SK-N-SH (cell line): ENCODE results near the gene PCDH20. TPM values are rescaled to one million over a fixed set of nuclear protein-coding genes. Genes with fewer than 3 reads are reported as not detected.
A peak's percentile ranks its signal among the peaks of the same experiment; 100 is the strongest.

Experiments
- CTCF ChIA-PET: fragments of 300-600, 350-600 bp; formaldehyde crosslinking; extraction: SDS; loops from one replicate; lab custom pipeline; 2021; lab: Yijun Ruan, JAX
- POLR2A ChIA-PET: fragments of 350-600 bp; sonication (Branson Sonifier 250); formaldehyde crosslinking; extraction: SDS; loops from one replicate; lab custom pipeline; 2020; ENCODE audit warnings: antibody characterized with exemption, inconsistent platforms; lab: Yijun Ruan, JAX
- DNase-seq: peaks from one replicate; pipeline ENCODE4 v3.0.0; 2012
- H2AFZ ChIP-seq: fragments of 200-600 bp; sonication (generic); 2 replicates; pipeline ENCODE4 v1.8.1; 2016; ENCODE audit warnings: antibody characterized with exemption, mild to moderate bottlenecking, low read depth
- H3F3A ChIP-seq: fragments of 200-600 bp; sonication (generic); replicated peaks from 2 replicates; pipeline ENCODE3; 2016; ENCODE audit warnings: antibody characterized with exemption, mild to moderate bottlenecking; ENCODE audit not compliant: insufficient read depth
- H3K27ac ChIP-seq, 2 experiments: fragments of 200-500 bp in 1 of 2; fragments of 200-600 bp in 1 of 2; sonication (Bioruptor generic) in 1 of 2; sonication (generic), shearing (Covaris generic) in 1 of 2; 2 replicates each; pipeline versions ENCODE4 v1.5.1 to v1.6.1; 2014 to 2016; ENCODE audit warnings: low read depth in 2 of 2, inconsistent platforms in 1 of 2, low read length in 1 of 2, mild to moderate bottlenecking in 1 of 2, mixed read lengths in 1 of 2
- H3K27me3 ChIP-seq: fragments of 200-600 bp; sonication (generic), shearing (Covaris generic); 2 replicates; pipeline ENCODE4 v1.6.1; 2016; ENCODE audit warnings: mixed run types; ENCODE audit not compliant: insufficient read depth
- H3K36me3 ChIP-seq, 2 experiments: fragments of 200-500 bp in 1 of 2; fragments of 200-600 bp in 1 of 2; sonication (Bioruptor generic) in 1 of 2; sonication (generic) in 1 of 2; replicated peaks in 1 of 2; 2 replicates each; pipeline versions ENCODE3 to v1.5.1; 2014 to 2016; ENCODE audit warnings: low read length in 1 of 2, mild to moderate bottlenecking in 1 of 2; ENCODE audit not compliant: insufficient read depth in 2 of 2, control insufficient read depth in 1 of 2
- H3K4me1 ChIP-seq, 2 experiments: fragments of 200-500 bp in 1 of 2; fragments of 200-600 bp in 1 of 2; sonication (Bioruptor generic) in 1 of 2; sonication (generic), shearing (Covaris generic) in 1 of 2; 2 replicates each; pipeline versions ENCODE4 v1.5.1 to v1.6.1; 2014 to 2016; ENCODE audit warnings: low read depth in 1 of 2, low read length in 1 of 2, mixed run types in 1 of 2; ENCODE audit not compliant: insufficient read depth in 2 of 2, control insufficient read depth in 1 of 2
- H3K4me2 ChIP-seq: fragments of 200-600 bp; sonication (generic), shearing (Covaris generic); 2 replicates; pipeline ENCODE4 v1.6.1; 2017; ENCODE audit warnings: mixed run types
- H3K4me3 ChIP-seq, 2 experiments: fragments of 200-500 bp in 1 of 2; fragments of 200-600 bp in 1 of 2; sonication (Bioruptor generic) in 1 of 2; sonication (generic), shearing (Covaris generic) in 1 of 2; 2 replicates each; pipeline versions ENCODE4 v1.5.1 to v1.8.1; 2014 to 2016; ENCODE audit warnings: low read depth in 2 of 2, inconsistent platforms in 1 of 2, low read length in 1 of 2, mild to moderate bottlenecking in 1 of 2, mixed read lengths in 1 of 2, moderate library complexity in 1 of 2
- H3K79me2 ChIP-seq: fragments of 200-600 bp; sonication (generic); 2 replicates; pipeline ENCODE4 v1.8.1; 2017; ENCODE audit warnings: mild to moderate bottlenecking; ENCODE audit not compliant: insufficient read depth
- H3K9ac ChIP-seq: fragments of 200-600 bp; sonication (generic); 2 replicates; pipeline ENCODE4 v1.6.1; 2017; ENCODE audit warnings: mixed run types
- H3K9me2 ChIP-seq: fragments of 200-600 bp; sonication (generic); 2 replicates; pipeline ENCODE4 v1.6.1; 2017; ENCODE audit warnings: mixed run types
- H3K9me3 ChIP-seq: fragments of 200-600 bp; sonication (generic); 2 replicates; pipeline ENCODE4 v1.6.1; 2017; ENCODE audit warnings: mixed run types, mild to moderate bottlenecking, moderate library complexity
- H4K20me1 ChIP-seq: fragments of 200-600 bp; sonication (generic); 2 replicates; pipeline ENCODE4 v1.6.1; 2017; ENCODE audit warnings: mild to moderate bottlenecking, mixed run types; ENCODE audit not compliant: insufficient read depth
- CHD2 ChIP-seq: fragments of 150-350 bp; IDR thresholded peaks from 2 replicates; pipeline ENCODE4 v1.6.1; 2018; ENCODE audit warnings: low read length; ENCODE audit not compliant: partially characterized antibody
- ELF1 ChIP-seq: IDR thresholded peaks from 2 replicates; pipeline ENCODE4 v1.4.0; 2012
- EP300 ChIP-seq, 2 experiments: IDR thresholded peaks; 2 replicates each; pipeline versions ENCODE4 v1.4.0 to v1.6.1; 2012; ENCODE audit warnings: borderline replicate concordance in 1 of 2, low read depth in 1 of 2, low read length in 1 of 2
- FOSL2 ChIP-seq: IDR thresholded peaks from 2 replicates; pipeline ENCODE4 v1.4.0; 2012; ENCODE audit warnings: low read depth, mild to moderate bottlenecking, moderate library complexity, borderline replicate concordance
- FOXM1 ChIP-seq: IDR thresholded peaks from 2 replicates; pipeline ENCODE4 v1.4.0; 2012; ENCODE audit warnings: low read depth, mild to moderate bottlenecking
- JUND ChIP-seq: IDR thresholded peaks from 2 replicates; pipeline ENCODE4 v1.4.0; 2012
- MEF2A ChIP-seq: IDR thresholded peaks from 2 replicates; pipeline ENCODE4 v1.4.0; 2012; ENCODE audit warnings: low read depth, borderline replicate concordance
- MXI1 ChIP-seq: IDR thresholded peaks from 2 replicates; pipeline ENCODE4 v1.6.1; 2012; ENCODE audit warnings: mild to moderate bottlenecking, low read depth, low read length, improper control_type of control experiment
- NFIC ChIP-seq: IDR thresholded peaks from 2 replicates; pipeline ENCODE4 v1.4.0; 2012; ENCODE audit warnings: borderline replicate concordance
- POLR2AphosphoS5 ChIP-seq: IDR thresholded peaks from 2 replicates; pipeline ENCODE4 v1.6.1; 2012; ENCODE audit warnings: low read depth, low read length
- RAD21 ChIP-seq: IDR thresholded peaks from 2 replicates; pipeline ENCODE4 v1.6.1; 2012; ENCODE audit warnings: mild to moderate bottlenecking, low read length
- RFX5 ChIP-seq: IDR thresholded peaks from 2 replicates; pipeline ENCODE4 v1.6.1; 2012; ENCODE audit warnings: mild to moderate bottlenecking, improper control_type of control experiment, low read length
- RXRA ChIP-seq: IDR thresholded peaks from 2 replicates; pipeline ENCODE4 v1.4.0; 2012; ENCODE audit warnings: low read depth, mild to moderate bottlenecking, borderline replicate concordance
- SIN3A ChIP-seq: IDR thresholded peaks from 2 replicates; pipeline ENCODE4 v1.6.1; 2012; ENCODE audit warnings: low read depth, mild to moderate bottlenecking, low read length, moderate library complexity, borderline replicate concordance
- SMC3 ChIP-seq: IDR thresholded peaks from 2 replicates; pipeline ENCODE4 v1.6.1; 2012; ENCODE audit warnings: low read depth, low read length, improper control_type of control experiment
- TEAD4 ChIP-seq: IDR thresholded peaks from 2 replicates; pipeline ENCODE4 v1.4.0; 2012; ENCODE audit warnings: mild to moderate bottlenecking, borderline replicate concordance; ENCODE audit not compliant: insufficient read depth
- YY1 ChIP-seq: IDR thresholded peaks from 2 replicates; pipeline ENCODE4 v1.4.0; 2012; ENCODE audit warnings: low read depth, mild to moderate bottlenecking
- WGBS: methylation state at CpG from one replicate; pipeline ENCODE4 v1.1.6; 2017; ENCODE audit warnings: low lambda C conversion rate; 5-methylcytosine and 5-hydroxymethylcytosine counted together
- polyA plus RNA-seq, 3 experiments: library from polyadenylated mRNA; depleted of rRNA; stranded (reverse); fragments of >200 nt; gene quantifications; 2 replicates each; pipeline ENCODE4 v1.2.3, GENCODE V29; 2012
- TF ChIP-seq, protein P1 (sequence below): fragments of 200-600 bp; sonication (generic); IDR thresholded peaks from 2 replicates; pipeline ENCODE4 v1.6.1; 2017; ENCODE audit warnings: antibody characterized with exemption, mild to moderate bottlenecking, moderate library complexity
- TF ChIP-seq, protein P2 (sequence below): IDR thresholded peaks from 2 replicates; pipeline ENCODE4 v1.4.0; 2012; ENCODE audit warnings: low read depth, borderline replicate concordance
- TF ChIP-seq, protein P3 (sequence below): IDR thresholded peaks from 2 replicates; pipeline ENCODE4; 2012

PCDH20 gene
- polyA plus RNA-seq, 1 of the 3 experiments (the other 2 are of a cell fraction), result not detected

DNA sequence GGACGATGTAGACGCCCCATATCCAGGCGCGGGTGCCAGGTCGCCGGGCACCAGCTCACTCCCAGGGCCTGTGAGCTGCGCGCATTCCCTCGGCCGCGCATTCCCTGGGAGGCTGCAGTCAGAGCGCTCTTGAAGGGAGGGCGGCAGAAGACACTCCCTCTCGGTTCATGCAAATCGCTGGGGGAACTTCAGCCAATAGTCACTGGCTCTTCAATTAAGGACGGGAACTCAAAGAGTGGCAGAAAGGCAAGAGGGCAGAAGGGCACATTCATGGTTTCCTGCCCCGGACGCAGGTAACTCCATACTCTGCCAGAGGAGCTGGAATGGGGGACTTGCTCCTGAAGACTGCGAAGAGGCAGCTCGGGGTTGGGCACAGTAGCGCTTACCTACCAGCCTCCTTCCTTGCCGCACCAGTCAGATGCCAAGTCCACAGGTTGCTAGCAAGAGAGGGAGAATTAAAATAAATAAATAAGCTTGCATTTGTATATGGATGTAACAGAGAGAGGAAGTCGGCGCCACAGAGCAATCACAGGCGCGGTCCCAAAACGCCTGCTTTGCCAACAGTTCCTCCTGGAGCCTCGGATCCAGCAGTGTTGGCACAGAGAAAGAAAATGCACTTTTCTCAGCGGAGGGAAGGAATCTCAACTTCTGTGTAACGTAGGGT, 459 bp downstream of the PCDH20 start:
- Histone ChIP-seq H2AFZ (no peak overlapping the region), H3K9ac (no peak overlapping the region), H3F3A (no peaks in the 10 kb centered on the region), H3K27me3 (peaks cover 17% of the 10 kb centered on the region; the same call in 1 of the 2 replicates), H3K4me3 (peak overlapping the region; percentile 48 to 54; a peak in 3 of 4 replicates), H3K4me2 (peak overlapping the region; percentile 76), H4K20me1 (no peaks in the 10 kb centered on the region), H3K36me3 (no peaks in the 10 kb centered on the region), H3K9me3 (no peaks in the 10 kb centered on the region), H3K9me2 (no peaks in the 10 kb centered on the region), H3K79me2 (no peaks in the 10 kb centered on the region), H3K4me1 (peaks cover 0 to 11% of the 10 kb centered on the region in 2 experiments; a peak in 1 of 4 replicates), H3K27ac (no peak overlapping the region)
- WGBS, result 13% methylated on average over 17 of the region's 30 CpGs
- ChIA-PET CTCF (interaction anchor here (0.7 to 1.3 kb wide), 6 partner anchors 9 to 967 kb away, joined by 3 to 6 read pairs (median 3); no protein-coding TSS in a partner anchor), POLR2A (no interaction called here)
- DNase-seq, result peak; percentile 80
- TF ChIP-seq ELF1 (no peak), RAD21 (0 out of 2 replicates have a peak, but pooled peaks have one; percentile 2)

DNA sequence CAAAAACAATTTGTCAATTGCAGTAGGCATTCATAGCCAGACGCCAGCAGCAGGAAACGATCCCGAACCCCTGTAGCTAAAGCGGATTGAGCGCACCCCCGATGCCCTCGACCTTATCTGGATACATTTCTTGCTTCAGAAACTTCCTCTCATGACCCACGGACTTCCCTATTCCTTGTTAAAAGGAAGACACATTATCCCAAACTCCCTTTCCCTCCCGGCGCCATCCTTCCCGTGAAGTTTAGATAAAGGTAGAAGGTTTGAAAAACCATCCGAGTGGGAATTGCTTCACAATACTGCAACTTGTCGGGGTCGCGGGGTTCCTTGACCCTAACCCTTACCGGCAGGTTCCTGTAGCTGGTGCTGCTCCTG, 977 bp downstream of the PCDH20 start:
- H3K9ac ChIP-seq, result no peak overlapping the region
- peak; percentile 30 for DNase-seq
- POLR2A ChIA-PET, result no interaction called here
- H3K27ac ChIP-seq, result no peak overlapping the region
- peaks cover 0 to 11% of the 10 kb centered on the region in 2 experiments; a peak in 1 of 4 replicates for H3K4me1 ChIP-seq
- no peaks in the 10 kb centered on the region for H4K20me1 ChIP-seq
- peak overlapping the region; percentile 48 to 54 for H3K4me3 ChIP-seq
- H3F3A ChIP-seq, result no peaks in the 10 kb centered on the region
- H3K9me3 ChIP-seq, result no peaks in the 10 kb centered on the region
- no peaks in the 10 kb centered on the region for H3K79me2 ChIP-seq
- CTCF ChIA-PET, result interaction anchor here (0.9 to 1.7 kb wide), 5 partner anchors 9 to 540 kb away, joined by 3 to 8 read pairs (median 4); no protein-coding TSS in a partner anchor
- H3K36me3 ChIP-seq, result no peaks in the 10 kb centered on the region
- no peak overlapping the region for H2AFZ ChIP-seq
- TF ChIP-seq SMC3 (no peak), RXRA (no peak), NFIC (no peak), RAD21 (no peak), YY1 (no peak), SIN3A (no peak), POLR2AphosphoS5 (no peak), EP300 (IDR thresholded peaks at IDR 0.05; ENCODE audit: borderline replicate concordance in 1 of 2, low read depth in 1 of 2, low read length in 1 of 2) (no peak), MXI1 (no peak), JUND (no peak), MEF2A (no peak), FOSL2 (no peak), FOXM1 (no peak), CHD2 (no peak), TEAD4 (no peak), RFX5 (no peak)
- TF ChIP-seq, protein P1, sequence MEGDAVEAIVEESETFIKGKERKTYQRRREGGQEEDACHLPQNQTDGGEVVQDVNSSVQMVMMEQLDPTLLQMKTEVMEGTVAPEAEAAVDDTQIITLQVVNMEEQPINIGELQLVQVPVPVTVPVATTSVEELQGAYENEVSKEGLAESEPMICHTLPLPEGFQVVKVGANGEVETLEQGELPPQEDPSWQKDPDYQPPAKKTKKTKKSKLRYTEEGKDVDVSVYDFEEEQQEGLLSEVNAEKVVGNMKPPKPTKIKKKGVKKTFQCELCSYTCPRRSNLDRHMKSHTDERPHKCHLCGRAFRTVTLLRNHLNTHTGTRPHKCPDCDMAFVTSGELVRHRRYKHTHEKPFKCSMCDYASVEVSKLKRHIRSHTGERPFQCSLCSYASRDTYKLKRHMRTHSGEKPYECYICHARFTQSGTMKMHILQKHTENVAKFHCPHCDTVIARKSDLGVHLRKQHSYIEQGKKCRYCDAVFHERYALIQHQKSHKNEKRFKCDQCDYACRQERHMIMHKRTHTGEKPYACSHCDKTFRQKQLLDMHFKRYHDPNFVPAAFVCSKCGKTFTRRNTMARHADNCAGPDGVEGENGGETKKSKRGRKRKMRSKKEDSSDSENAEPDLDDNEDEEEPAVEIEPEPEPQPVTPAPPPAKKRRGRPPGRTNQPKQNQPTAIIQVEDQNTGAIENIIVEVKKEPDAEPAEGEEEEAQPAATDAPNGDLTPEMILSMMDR, result no peak
- TF ChIP-seq, protein P2, sequence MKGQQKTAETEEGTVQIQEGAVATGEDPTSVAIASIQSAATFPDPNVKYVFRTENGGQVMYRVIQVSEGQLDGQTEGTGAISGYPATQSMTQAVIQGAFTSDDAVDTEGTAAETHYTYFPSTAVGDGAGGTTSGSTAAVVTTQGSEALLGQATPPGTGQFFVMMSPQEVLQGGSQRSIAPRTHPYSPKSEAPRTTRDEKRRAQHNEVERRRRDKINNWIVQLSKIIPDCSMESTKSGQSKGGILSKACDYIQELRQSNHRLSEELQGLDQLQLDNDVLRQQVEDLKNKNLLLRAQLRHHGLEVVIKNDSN, result no peak
- TF ChIP-seq, protein P3, sequence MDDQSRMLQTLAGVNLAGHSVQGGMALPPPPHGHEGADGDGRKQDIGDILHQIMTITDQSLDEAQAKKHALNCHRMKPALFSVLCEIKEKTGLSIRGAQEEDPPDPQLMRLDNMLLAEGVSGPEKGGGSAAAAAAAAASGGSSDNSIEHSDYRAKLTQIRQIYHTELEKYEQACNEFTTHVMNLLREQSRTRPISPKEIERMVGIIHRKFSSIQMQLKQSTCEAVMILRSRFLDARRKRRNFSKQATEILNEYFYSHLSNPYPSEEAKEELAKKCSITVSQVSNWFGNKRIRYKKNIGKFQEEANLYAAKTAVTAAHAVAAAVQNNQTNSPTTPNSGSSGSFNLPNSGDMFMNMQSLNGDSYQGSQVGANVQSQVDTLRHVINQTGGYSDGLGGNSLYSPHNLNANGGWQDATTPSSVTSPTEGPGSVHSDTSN, result no peak
- TF ChIP-seq, all 33 proteins: peak for 0
- H3K4me2 ChIP-seq, result peak overlapping the region; percentile 76
- H3K27me3 ChIP-seq, result peaks cover 17% of the 10 kb centered on the region; the same call in 1 of the 2 replicates
- under 1% methylated on average over 15 of the region's 16 CpGs for WGBS
- H3K9me2 ChIP-seq, result no peaks in the 10 kb centered on the region
